Activated CD4-positive, alpha-beta T cell treated with anti-CD3 and anti-CD28 coated beads for 36 hours (primary cell): ENCODE data around the gene ITGA2. TPM values are rescaled to one million over a fixed set of nuclear protein-coding genes. Genes with fewer than 3 reads are reported as not detected.
"Not testable (repeated sequence)": the region's sequence is repeated elsewhere in the genome, so short reads cannot be mapped to it uniquely, and the experiment has no call there.

ENCODE experiments used
- ATAC-seq: fragments of 200-7000 bp; cut with Tn5 transposase; one replicate; pipeline ENCODE4 v1.10.0; 2021; ENCODE audit warnings: mild to moderate bottlenecking, moderate library complexity
- CTCF ChIA-PET: fragments of 350-600 bp; sonication (Branson Sonifier 250); formaldehyde crosslinking; loops from one replicate; lab custom pipeline; 2021; ENCODE audit warnings: antibody characterized with exemption; lab: Charles Lee
- POLR2A ChIA-PET: fragments of 350-600 bp; sonication (Branson Sonifier 250); formaldehyde crosslinking; loops from one replicate; lab custom pipeline; 2021; ENCODE audit warnings: antibody characterized with exemption, inconsistent platforms; lab: Charles Lee
- DNase-seq: peaks from one replicate; pipeline ENCODE4 v3.0.0-alpha.2; 2020
- H3K27ac Mint-ChIP-seq: one replicate; pipeline ENCODE4 v1.8.0; 2021; ENCODE audit warnings: mixed read lengths
- H3K27me3 Mint-ChIP-seq: one replicate; pipeline ENCODE4 v1.8.0; 2021; ENCODE audit warnings: mixed read lengths
- H3K36me3 Mint-ChIP-seq: one replicate; pipeline ENCODE4 v1.8.0; 2021; ENCODE audit warnings: low read depth, mixed read lengths
- H3K4me1 Mint-ChIP-seq: one replicate; pipeline ENCODE4 v1.8.0; 2021; ENCODE audit warnings: mixed read lengths
- H3K4me3 Mint-ChIP-seq: one replicate; pipeline ENCODE4 v1.8.0; 2021; ENCODE audit warnings: mild to moderate bottlenecking, moderate library complexity, mixed read lengths
- H3K9me3 Mint-ChIP-seq: one replicate; pipeline ENCODE4 v1.8.0; 2021; ENCODE audit warnings: low read depth, mixed read lengths
- intact Hi-C, 2 experiments: fragments of 100-400 bp; cut with DNase I in 1 of 2; cut with micrococcal nuclease in 1 of 2; formaldehyde crosslinking; loops; one replicate each; pipeline versions ENCODE4 v1.14.2 to v1.15.1; 2022 to 2024; cut with DNase I, micrococcal nuclease
- total RNA-seq, 2 experiments: library from RNA; stranded (reverse); gene quantifications; one replicate each; pipeline ENCODE4 v1.2.3, GENCODE V29; 2021

ITGA2 gene
- total RNA-seq, 2 experiments from 2014 or later, result 0.61 to 0.71 TPM

DNA sequence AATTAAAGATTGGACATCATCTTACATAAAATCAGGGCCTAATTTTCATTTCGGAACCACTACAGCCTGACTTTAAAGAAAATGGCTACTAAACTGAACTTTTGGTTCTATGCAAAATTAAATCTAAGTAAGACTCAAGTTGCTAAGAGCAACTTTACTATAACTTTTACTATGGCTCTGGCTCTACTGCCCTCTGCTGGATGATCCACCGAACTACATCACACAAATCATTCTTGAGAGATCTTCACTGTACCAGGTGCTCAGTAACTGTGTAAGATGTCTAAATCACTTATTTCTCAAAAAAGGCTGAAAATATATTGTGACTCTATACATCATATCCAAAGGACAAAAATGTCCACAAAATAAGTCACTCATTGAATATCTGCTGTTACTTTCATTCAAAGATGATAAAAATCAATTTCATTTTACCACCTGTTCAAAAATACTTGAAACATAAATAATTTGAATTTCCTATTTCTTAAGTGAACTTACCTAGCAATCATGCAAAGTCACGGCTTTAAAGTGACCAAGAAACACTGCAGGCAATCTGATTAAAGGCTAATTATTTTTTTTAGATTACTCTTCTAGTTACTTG, 106.9 kb downstream of the ITGA2 start:
- H3K27ac Mint-ChIP-seq, result no peak overlapping the region
- no peaks in the 10 kb centered on the region for H3K27me3 Mint-ChIP-seq
- H3K4me1 Mint-ChIP-seq, result peaks cover 6% of the 10 kb centered on the region
- CTCF ChIA-PET, result interaction anchor here (0.8 to 7.1 kb wide), 8 partner anchors 9 to 149 kb away, joined by 3 to 143 read pairs (median 4); no protein-coding TSS in a partner anchor
- no peak overlapping the region for H3K4me3 Mint-ChIP-seq
- peak; percentile 66 for ATAC-seq
- POLR2A ChIA-PET, result no interaction called here
- H3K36me3 Mint-ChIP-seq, result peaks cover 20% of the 10 kb centered on the region
- peak; percentile 83 for DNase-seq
- intact Hi-C loops, result loop anchor here (1.0 to 5.0 kb wide), 4 partner anchors 55 to 309 kb away; partner anchors contain the start of genes ITGA1 (in 1 of the 2) and PELO (in 1 of the 2)
- no peaks in the 10 kb centered on the region for H3K9me3 Mint-ChIP-seq

DNA sequence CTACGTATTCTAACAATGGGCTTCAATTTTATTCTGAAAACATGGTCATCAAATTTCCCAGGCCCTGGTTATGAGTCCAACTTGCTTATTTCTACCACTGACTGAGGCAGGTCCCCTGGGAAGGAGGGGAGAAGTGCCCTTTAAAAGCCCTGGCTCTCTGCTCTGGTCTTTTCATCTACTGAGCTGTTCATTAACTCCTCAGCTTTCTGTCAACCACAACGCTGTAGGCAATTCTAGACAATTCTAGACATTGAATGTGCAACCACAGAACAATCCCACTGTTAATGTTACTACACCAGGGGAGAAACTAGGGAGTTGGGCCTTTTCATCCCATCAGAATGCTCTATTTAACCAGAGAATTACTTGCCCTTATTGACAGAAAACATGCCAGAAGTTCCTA, 110.4 kb downstream of the ITGA2 start:
- H3K4me1 Mint-ChIP-seq, result peaks cover 1% of the 10 kb centered on the region
- no peaks in the 10 kb centered on the region for H3K27me3 Mint-ChIP-seq
- DNase-seq, result no peak
- no peak overlapping the region for H3K4me3 Mint-ChIP-seq
- CTCF ChIA-PET, result interaction anchor here (0.6 to 7.1 kb wide), 4 partner anchors 10 to 1139 kb away, joined by 3 to 143 read pairs (median 7); no protein-coding TSS in a partner anchor
- H3K9me3 Mint-ChIP-seq, result no peaks in the 10 kb centered on the region
- POLR2A ChIA-PET, result interaction anchor here (0.7 kb wide), 1 partner anchor 318 kb away, joined by 5 read pairs; no protein-coding TSS in a partner anchor
- peaks cover 25% of the 10 kb centered on the region for H3K36me3 Mint-ChIP-seq
- intact Hi-C loops, result loop anchor here in 1 of 2 experiments (5.0 kb wide), 1 partner anchor 312 kb away; the partner anchor contains the start of genes ITGA1 and PELO
- H3K27ac Mint-ChIP-seq, result no peak overlapping the region
- ATAC-seq, result no peak

DNA sequence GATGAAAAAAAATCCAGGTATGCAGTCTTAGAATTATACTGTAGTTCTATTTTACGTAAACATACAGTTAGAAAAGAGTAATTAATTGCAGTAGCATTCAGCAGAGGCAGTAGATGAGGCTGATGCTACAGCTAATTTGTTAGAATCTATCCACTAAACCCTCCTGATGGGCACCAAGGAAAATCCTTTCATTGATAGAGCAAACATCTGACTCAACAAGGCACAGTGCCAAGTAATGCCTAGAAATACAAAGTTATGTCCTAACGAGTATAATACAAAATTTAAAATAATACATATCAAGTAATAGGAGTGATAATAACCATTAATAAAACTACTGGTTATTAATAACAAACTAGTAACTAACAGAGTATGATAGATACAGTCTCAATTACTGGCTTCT, 111.5 kb downstream of the ITGA2 start:
- no peak overlapping the region for H3K27ac Mint-ChIP-seq
- CTCF ChIA-PET, result interaction anchor here (1.1 to 7.1 kb wide), 4 partner anchors 8 to 154 kb away, joined by 3 to 143 read pairs (median 4); partner anchors contain the start of gene MOCS2
- peaks cover 27% of the 10 kb centered on the region for H3K36me3 Mint-ChIP-seq
- no peak for DNase-seq
- H3K9me3 Mint-ChIP-seq, result no peaks in the 10 kb centered on the region
- ATAC-seq, result no peak
- intact Hi-C loops, result no loop called here
- H3K4me3 Mint-ChIP-seq, result no peak overlapping the region
- peaks cover 9% of the 10 kb centered on the region for H3K4me1 Mint-ChIP-seq
- H3K27me3 Mint-ChIP-seq, result no peaks in the 10 kb centered on the region
- POLR2A ChIA-PET, result no interaction called here

DNA sequence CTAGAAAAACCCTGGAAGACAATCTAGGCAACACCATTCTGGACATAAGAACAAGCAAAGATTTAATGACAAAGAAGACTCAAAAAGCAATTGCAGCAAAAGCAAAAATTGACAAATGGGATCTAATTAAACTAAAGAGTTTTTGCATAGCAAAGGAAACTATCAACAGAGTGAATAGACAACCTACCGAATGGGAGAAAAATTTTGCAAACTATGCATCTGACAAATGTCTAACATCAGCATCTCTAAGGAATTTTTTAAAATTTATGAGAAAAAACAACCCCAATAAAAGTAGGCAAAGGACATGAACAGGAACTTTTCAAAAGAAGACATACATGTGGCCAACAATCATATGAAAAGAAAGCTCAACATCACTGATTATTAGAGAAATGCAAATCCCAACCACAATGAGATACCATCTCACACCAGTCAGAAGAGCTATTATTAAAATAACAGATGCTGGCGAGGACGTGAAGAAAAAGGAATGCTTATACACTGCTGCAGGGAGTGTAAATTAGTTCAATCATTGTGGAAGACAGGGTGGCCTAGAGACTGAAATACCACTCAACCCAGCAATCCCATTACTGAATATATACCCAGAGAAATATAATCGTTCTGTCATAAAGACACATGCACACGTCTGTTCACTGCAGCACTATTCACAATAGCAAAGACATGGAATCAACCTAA, 116.6 kb downstream of the ITGA2 start:
- no peaks in the 10 kb centered on the region for H3K27me3 Mint-ChIP-seq
- intact Hi-C loops, result loop anchor here in 1 of 2 experiments (5.0 kb wide), 1 partner anchor 303 kb away; no protein-coding TSS in a partner anchor
- POLR2A ChIA-PET, result no interaction called here
- peaks cover 24% of the 10 kb centered on the region for H3K36me3 Mint-ChIP-seq
- no peak for ATAC-seq
- CTCF ChIA-PET, result interaction anchor here (1.1 to 2.7 kb wide), 6 partner anchors 9 to 190 kb away, joined by 3 to 14 read pairs (median 3); no protein-coding TSS in a partner anchor
- no peak overlapping the region for H3K27ac Mint-ChIP-seq
- no peaks in the 10 kb centered on the region for H3K9me3 Mint-ChIP-seq
- no peak for DNase-seq
- H3K4me3 Mint-ChIP-seq, result no peak overlapping the region
- peaks cover 39% of the 10 kb centered on the region for H3K4me1 Mint-ChIP-seq

DNA sequence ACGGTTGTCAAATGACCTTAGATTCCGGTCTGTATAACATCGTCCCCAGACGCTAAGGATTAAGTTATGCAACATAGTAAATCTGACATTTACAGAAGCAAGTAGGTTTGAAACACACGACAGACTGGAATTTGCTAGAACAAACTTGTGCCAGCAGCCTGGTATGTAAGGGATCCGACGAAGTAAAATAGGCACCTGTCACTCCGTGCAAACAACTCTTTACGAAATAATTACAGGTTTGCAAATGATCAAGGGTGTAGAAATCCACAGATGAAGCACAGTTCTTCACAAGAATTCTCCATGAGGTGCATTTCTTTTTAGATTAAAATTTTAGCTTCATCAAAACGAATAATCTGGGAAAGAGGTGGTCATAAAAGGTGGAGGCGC, 119.9 kb downstream of the ITGA2 start:
- H3K27ac Mint-ChIP-seq, result peak overlapping the region; percentile 90
- POLR2A ChIA-PET, result interaction anchor here (0.6 to 0.7 kb wide), 2 partner anchors 316 to 1201 kb away, joined by 3 read pairs; partner anchors contain the start of gene ARL15
- H3K9me3 Mint-ChIP-seq, result no peaks in the 10 kb centered on the region
- intact Hi-C loops, result loop anchor here (1.0 to 5.0 kb wide), 4 partner anchors 307 to 1201 kb away; partner anchors contain the start of genes ARL15 (in 1 of the 2) and NDUFS4 (in 1 of the 2)
- ATAC-seq (peak; percentile 1), DNase-seq (peak; percentile 8)
- H3K4me3 Mint-ChIP-seq, result peak overlapping the region; percentile 93
- no peaks in the 10 kb centered on the region for H3K27me3 Mint-ChIP-seq
- H3K4me1 Mint-ChIP-seq, result peaks cover 44% of the 10 kb centered on the region
- H3K36me3 Mint-ChIP-seq, result peaks cover 22% of the 10 kb centered on the region
- CTCF ChIA-PET, result interaction anchor here (0.6 to 1.3 kb wide), 11 partner anchors 8 to 1125 kb away, joined by 3 to 5 read pairs (median 4); no protein-coding TSS in a partner anchor

DNA sequence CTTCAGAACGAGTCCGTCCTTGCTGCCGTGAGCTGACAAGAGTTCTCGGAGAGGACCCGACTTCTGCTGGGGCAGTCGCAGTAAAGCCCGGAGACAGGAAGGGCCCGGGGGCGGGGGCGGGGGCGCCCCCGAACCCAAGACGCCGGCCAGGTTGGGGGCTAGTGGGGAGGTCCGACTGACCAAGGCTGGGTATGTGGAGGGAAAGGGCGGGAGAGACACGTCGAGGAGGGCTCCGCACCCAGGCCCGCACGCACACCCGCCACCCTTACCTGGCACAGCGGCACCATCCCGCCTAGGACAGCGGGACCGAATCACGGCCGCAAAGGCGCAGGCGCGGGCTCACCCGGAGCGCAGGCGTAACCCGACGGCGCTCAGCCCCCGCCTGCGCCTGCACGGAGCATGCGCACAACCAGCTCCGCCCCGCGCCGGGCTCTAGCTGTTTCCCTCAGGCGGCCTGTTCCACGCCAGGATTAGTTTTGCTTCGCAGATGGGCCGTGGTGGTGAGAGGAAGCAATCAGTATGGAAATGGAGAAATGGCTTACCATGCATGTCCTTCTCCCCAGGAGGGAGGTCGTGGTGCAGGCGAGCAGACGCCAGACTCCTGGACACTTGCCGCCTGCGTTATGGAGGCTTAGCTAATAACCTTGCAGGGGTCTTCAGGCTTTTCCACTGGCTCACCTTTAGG, 120.4 kb downstream of the ITGA2 start, which contains the start of gene MOCS2:
MOCS2 (minus strand) TSS at position 315 of the 685 bp plus-strand sequence. CDS start 2,583 bp downstream, outside the sequence.
- DNase-seq (peak; percentile 95), ATAC-seq (peak; percentile 99)
- ChIA-PET CTCF (interaction anchor here (0.5 to 1.3 kb wide), 15 partner anchors 9 to 1125 kb away, joined by 3 to 5 read pairs (median 4); no protein-coding TSS in a partner anchor), POLR2A (interaction anchor here (0.6 to 0.7 kb wide), 3 partner anchors 20 to 1201 kb away, joined by 3 read pairs; partner anchors contain the start of gene ARL15)
- Mint-ChIP-seq H3K27ac (peak within 1 kb of the TSS; percentile 94), H3K4me1 (peaks cover 44% of the 10 kb centered on the region), H3K9me3 (no peaks in the 10 kb centered on the region), H3K4me3 (peak within 1 kb of the TSS; percentile 93), H3K27me3 (no peaks in the 10 kb centered on the region), H3K36me3 (peaks cover 22% of the 10 kb centered on the region)
- intact Hi-C loops, result loop anchor here (1.0 to 5.0 kb wide), 4 partner anchors 307 to 1201 kb away; partner anchors contain the start of genes ARL15 (in 1 of the 2) and NDUFS4 (in 1 of the 2)

DNA sequence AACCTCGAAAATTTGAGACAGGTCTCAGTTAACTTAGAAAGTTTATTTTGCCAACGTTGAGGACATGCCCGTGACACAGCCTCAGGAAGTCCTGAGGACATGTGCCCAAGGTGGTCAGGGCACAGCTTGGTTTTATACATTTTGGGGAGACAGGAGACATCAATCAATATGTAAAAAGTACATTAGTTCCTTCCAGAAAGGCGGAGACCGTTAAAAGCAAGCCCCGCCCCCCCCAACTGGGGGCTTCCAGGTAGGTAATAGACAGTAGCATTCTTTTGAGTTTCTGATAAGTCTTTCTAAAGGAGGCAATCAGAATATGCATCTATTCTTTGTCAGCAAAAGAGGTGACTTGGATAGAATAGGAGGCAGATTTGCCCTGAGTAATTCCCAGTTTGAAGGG, 121.0 kb downstream of the ITGA2 start:
- POLR2A ChIA-PET, result interaction anchor here (0.6 kb wide), 1 partner anchor 20 kb away, joined by 3 read pairs; no protein-coding TSS in a partner anchor
- H3K4me1 Mint-ChIP-seq, result peaks cover 40% of the 10 kb centered on the region
- peak overlapping the region; percentile 93 for H3K4me3 Mint-ChIP-seq
- no peaks in the 10 kb centered on the region for H3K9me3 Mint-ChIP-seq
- H3K36me3 Mint-ChIP-seq, result peaks cover 22% of the 10 kb centered on the region
- DNase-seq, result peak; percentile 18
- no peak for ATAC-seq
- H3K27ac Mint-ChIP-seq, result peak overlapping the region; percentile 94
- no peaks in the 10 kb centered on the region for H3K27me3 Mint-ChIP-seq
- intact Hi-C loops, result no loop called here
- CTCF ChIA-PET, result interaction anchor here (0.5 to 1.3 kb wide), 11 partner anchors 9 to 1124 kb away, joined by 3 to 5 read pairs (median 4); no protein-coding TSS in a partner anchor

DNA sequence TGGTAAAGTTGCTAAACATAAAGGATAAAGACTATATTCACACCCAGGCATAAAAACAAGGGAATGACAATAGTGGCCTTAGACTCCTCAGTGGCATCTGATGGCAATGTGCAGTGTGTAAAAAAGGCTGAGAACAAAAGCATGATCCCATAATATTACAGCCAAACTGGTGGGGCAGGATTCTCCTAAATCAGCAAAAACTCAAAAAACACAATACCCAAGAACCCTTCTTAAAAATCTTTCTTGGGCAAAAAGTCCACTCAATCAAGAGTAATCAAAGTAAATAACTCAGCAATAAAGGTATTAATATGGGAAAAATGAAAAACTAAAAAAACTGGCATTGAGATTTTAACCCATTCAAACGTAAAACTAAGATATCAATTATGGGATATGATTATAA, 122.0 kb downstream of the ITGA2 start:
- CTCF ChIA-PET, result interaction anchor here (1.2 kb wide), 1 partner anchor 161 kb away, joined by 3 read pairs; no protein-coding TSS in a partner anchor

DNA sequence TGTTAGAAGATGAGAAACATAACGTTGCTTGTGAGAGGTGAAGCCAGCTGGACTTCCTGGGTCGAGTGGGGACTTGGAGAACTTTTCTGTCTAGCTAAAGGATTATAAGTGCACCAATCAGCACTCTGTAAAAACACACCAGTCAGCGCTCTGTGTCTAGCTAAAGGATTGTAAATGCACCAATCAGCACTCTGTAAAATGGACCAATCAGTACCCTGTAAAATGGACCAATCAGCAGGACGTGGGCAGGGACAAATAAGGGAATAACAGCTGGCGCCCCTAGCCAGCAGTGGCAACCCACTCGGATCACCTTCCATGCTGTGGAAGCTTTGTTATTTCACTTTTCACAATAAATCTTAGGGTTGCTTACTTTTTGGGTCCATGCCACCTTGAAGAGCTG, 123.2 kb downstream of the ITGA2 start:
- intact Hi-C loops, H3K27ac Mint-ChIP-seq, H3K36me3 Mint-ChIP-seq, H3K9me3 Mint-ChIP-seq, H3K4me3 Mint-ChIP-seq, POLR2A ChIA-PET, ATAC-seq, DNase-seq, H3K27me3 Mint-ChIP-seq: not testable (repeated sequence)
- CTCF ChIA-PET, result interaction anchor here (0.6 to 1.1 kb wide), 4 partner anchors 9 to 151 kb away, joined by 3 read pairs; no protein-coding TSS in a partner anchor
- H3K4me1 Mint-ChIP-seq, result peaks cover 23% of the 10 kb centered on the region

More for the DNA sequence above, 122.0 kb downstream of the ITGA2 start:
- Mint-ChIP-seq H3K4me3 (peak overlapping the region; percentile 93), H3K27me3 (no peaks in the 10 kb centered on the region), H3K9me3 (no peaks in the 10 kb centered on the region), H3K4me1 (peaks cover 31% of the 10 kb centered on the region), H3K27ac (peak overlapping the region; percentile 39), H3K36me3 (peaks cover 12% of the 10 kb centered on the region)
- POLR2A ChIA-PET, result no interaction called here
- intact Hi-C loops, result no loop called here
- no peak for ATAC-seq
- DNase-seq, result no peak

DNA sequence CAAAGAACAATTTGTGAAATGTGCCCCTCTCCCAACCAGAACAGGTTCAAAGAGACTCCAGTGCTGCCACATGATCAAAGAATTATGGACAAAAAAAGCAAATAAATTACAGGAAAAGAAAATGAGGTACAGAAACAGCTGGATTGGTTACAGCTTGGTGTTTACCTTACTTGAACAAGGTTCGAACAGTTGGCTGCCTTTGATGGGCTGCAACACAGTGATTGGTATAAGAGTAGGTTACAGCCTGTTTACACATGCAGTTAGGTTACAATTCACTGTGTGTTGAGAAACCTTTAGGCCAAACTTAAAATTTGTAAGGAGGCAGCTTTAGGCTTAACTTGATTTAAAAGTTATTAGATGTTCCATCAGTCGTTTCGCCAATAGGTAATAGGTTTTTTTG, 123.8 kb downstream of the ITGA2 start:
- POLR2A ChIA-PET, result no interaction called here
- no peaks in the 10 kb centered on the region for H3K9me3 Mint-ChIP-seq
- H3K4me3 Mint-ChIP-seq, result no peak overlapping the region
- CTCF ChIA-PET, result interaction anchor here (0.6 to 1.1 kb wide), 3 partner anchors 9 to 23 kb away, joined by 3 read pairs; no protein-coding TSS in a partner anchor
- peaks cover 4% of the 10 kb centered on the region for H3K36me3 Mint-ChIP-seq
- no peak for DNase-seq
- no peak overlapping the region for H3K27ac Mint-ChIP-seq
- intact Hi-C loops, result no loop called here
- ATAC-seq, result no peak
- peaks cover 17% of the 10 kb centered on the region for H3K4me1 Mint-ChIP-seq
- H3K27me3 Mint-ChIP-seq, result no peaks in the 10 kb centered on the region
